GM19438 (cell line): Measurements from ENCODE around the gene GRIK3.
"Not testable (repeated sequence)": the region's sequence is repeated elsewhere in the genome, so short reads cannot be mapped to it uniquely, and the experiment has no call there.

ENCODE experiments used
- ATAC-seq: cut with Tn5 transposase; IDR thresholded peaks from one replicate; pipeline ENCODE4 v1.9.1; 2021; ENCODE audit warnings: low read depth; ENCODE audit not compliant: unreplicated experiment

The GRIK3 gene

DNA sequence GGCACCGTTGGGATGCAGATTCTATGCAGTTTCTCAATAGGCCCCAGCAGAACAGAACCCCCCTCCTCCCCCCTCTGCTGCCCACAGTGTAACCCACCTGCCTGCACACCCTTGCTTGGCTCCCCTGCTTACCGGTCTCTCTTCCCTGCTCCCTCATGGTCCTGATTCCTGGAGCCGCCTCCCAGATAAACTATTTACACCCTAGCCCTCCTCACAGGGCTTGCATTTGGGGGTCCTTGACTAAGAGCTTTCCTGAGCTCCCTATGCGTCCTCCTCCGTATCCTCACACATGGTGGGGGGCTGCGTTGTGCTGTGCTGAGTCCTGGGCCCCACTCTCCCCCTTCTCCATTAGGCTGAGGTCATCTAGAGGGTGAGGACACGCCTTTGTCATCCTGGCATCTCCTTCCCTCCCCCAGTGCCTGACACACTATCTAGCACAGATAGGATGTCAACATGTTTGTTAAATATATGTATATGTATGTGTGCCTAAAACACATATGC is 121.9 kb downstream of the GRIK3 start:
- no peak for ATAC-seq

DNA sequence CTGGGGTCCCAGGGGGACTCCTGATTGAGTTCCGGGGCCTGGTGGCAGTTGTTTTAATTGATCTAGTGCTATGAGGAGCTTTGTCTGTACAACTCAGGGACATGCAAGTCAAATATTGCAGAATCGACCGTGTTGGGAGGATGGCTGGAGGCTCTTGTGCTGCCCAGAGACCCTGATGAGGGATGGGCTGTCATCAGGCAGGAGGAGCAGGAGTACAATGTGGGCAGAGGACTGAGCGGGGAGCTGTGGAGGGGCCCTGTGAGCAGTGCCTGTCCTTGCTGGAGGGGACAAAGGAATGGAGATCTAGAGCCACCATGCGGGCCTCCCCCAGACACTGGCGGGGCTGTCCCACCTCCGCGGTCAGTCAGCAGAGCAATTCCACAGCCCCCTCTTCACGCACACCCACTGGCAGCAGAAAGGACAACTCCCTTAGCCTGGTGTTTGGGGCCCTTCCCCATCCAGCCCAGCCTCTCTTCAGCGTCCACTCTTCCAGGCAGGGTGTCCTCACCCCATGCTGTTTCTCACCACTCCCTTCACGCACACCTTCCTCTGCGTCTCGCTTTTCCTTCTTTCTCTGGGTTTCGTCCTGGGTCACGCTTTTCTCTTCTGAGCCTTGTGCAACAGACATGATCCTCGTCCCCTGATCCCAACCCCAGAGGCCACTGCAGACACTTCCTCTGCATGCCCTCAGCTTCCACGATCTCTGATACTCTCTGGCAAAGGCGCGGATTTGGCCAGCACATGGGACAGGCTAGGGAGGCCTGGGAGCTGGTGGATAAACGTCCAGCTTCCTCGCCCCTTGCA is 122.6 kb downstream of the GRIK3 start:
- no peak for ATAC-seq

DNA sequence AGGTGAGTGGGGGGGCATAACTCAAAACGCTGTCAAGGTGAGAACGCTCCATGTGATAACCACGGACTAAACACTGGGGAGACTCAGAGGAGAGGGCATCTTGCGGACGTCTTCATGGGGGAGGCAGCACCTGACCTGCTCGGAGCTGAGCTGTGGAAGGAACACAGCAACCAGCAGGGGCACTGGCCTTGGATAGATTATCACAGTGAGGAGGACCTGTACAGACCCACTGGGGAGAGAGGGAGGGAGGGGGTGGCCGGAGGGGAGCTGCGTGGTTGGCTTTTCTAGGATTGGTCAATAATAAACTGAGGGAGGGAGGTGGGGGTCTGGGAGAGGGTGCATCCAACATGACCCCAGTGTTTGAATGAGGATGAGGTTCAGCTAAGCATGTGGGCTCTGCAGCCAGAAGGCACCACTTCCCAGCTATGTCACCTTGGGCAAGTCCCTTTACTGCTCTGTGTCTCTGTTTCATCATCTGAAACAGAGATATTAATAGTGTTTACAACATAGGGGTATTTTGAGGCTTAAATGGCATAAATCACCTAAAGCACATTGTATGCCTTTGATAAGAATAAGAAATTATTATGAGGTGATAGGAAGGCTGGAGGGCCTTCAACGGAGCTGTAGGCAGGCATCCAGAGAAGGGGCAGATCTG is 123.3 kb downstream of the GRIK3 start:
- ATAC-seq = no peak

- ATAC-seq = no peak
Observed at GRCh38 chr1:36909946-36910725, 124.2 kb downstream of the GRIK3 start.

- not testable (repeated sequence) for ATAC-seq
Observed at GRCh38 chr1:36909359-36909758, 125.0 kb downstream of the GRIK3 start.

DNA sequence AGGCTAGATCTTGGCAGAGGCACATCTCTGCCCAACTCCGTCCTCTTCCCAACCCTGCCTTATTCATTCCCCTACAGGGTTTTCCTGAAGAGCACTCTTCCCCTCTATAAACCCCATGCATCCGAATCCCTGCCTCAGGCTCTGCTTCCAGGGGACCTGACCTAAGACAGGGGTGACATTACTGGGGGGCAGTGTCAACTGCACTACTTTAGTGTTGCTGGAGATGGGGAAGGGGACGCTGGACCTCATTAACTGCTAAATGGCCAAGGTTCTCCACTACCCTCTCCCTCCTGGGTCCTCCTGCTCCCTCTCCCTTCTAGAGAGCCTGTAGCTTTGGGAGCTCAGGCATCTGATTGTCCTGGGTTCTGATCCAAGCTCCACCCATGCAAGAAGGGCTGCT is 126.2 kb downstream of the GRIK3 start:
- ATAC-seq = no peak

DNA sequence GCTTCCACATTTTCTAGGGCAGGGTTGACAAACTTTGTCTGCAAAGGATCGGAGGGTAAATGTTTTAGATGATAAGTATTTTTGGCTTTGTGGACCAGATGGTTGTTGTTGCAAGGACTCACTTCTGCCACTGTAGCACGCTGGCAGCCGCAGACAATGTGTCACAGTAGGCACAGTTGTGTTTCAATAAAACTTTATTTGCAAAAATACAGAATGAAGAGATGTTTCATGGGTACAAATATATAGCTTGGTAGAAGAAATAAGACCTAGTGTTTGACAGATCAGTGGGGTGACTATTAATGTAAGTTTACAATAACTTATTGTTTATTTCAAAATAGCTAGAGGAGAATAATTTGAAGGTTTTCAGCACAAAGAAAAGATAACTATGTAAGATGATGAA is 127.8 kb downstream of the GRIK3 start:
- ATAC-seq = no peak

DNA sequence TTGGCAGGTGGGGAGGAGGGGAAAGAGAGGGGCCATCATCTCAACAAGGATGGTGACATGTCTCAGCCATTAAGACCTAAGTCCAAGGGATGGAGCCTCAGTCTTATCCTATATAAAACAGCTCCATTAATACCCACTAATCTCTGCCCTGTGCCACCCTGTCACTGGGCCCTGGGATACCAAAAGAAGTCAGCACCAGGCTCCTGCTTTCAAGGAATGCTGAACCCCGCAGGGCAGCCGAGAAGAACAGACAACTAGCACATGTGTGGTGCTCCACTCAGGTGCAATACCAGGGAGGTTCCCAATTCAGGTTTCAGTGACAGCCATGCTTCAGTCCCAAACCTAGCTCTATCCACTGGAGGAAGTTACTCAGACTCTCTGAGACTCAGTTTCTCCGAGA is 128.4 kb downstream of the GRIK3 start:
- ATAC-seq = no peak

DNA sequence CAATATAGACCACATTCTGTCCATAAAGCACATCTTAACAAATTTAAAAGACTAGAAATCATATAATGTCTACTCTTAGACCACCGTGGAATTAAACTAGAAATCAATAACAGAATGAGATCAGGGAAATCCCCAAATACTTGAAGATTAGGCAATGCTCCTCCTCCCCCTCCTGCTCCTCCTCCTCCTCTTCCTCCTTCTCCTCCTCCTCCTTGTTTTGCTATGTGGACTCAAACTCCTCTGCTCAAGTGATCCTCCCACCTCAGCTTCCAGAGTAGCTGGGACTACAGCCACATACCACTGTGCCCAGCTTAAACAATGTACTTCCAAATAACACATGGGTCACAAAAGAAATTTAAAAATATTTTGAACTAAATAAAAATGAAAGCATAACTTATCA is 134.2 kb downstream of the GRIK3 start:
- ATAC-seq = no peak

DNA sequence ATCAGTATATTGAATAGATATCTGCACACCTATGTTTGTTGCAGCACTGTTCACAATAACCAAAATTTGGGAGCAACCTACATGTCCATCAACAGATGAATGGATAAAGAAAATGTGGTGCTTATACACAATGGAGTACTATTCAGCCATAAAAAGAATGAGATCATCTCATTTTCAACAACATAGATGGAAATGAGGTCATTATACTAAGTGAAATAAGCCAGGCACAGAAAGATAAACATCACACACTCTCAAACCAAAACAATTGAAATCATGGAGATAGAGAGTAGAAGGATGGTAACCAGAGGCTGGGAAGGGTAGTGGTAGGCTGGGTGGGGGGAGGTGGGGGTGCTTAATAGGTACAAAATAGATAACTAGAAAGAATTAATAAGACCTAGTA is 136.5 kb downstream of the GRIK3 start:
- ATAC-seq = not testable (repeated sequence)

GRCh38 chr1:36894824-36895223 is 139.5 kb downstream of the GRIK3 start:
- no peak for ATAC-seq

- ATAC-seq = no peak
Observed at GRCh38 chr1:36890776-36891175, 143.5 kb downstream of the GRIK3 start.

DNA sequence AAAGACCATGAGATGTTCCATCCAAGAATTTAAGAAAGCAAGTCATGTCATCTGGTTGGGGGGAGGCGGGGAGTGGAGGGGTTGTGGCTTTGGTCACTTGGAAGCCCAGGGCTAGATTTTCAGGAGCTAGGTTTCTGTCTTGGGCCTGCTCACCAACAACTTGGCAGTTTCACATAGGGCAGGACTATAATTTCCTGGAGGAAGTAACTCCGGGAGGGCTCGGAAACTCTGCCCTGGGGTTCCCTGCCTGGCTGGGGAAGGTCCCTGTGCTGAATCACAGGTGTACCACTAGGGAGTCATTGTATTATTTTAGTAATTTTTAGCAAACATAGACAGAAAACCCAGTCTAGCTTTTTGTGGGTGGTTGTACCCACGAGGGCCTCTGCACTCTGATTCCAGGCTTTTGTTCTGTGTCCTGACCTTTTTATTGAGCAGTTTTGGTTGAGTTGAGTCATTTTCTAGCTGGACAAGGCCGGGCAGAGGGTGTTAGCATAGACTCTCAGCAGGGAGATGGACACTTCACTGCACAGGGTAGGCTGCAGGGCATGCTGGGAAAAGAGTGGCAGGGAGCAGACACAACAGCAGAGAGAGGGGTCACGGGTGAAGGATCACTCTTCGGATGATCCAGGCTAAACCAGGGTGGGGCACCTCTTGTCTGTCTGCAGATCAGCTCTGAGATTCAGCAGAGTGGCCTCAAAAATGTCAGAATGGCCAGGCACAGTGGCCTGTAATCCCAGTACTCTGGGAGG is 144.7 kb downstream of the GRIK3 start:
- ATAC-seq = no peak

DNA sequence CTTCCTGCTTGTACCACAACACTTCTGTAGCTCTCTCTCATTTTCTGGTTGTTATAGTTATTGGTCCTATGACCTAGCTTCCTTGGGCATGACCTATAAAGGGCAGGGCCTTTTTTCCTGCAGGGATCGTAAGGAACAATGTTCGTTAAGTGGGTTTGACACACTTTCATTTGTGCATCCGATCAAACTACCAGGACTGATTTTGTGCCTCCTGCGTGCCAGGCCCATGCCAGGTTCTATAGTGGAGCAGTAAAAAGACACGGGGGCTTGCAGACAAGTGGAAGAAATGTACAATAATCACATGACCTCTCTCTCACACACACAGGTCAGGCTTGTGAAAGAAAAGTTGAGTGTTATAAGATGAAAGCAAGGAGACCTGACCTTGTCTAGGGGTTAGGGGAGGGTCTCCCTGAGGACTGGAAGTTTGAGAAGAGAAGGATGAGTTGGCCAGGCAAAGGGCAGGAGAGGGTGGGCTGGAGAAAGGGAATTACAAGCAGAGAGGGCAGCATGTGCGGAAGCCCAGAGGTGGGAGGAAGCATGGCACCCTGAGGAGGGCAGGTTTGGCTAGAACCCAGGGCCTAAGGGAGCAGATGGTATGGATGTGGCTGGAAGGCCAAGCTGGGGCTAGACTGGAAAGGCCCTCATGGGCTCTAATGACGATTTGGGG is 145.4 kb downstream of the GRIK3 start:
- ATAC-seq = no peak

GRCh38 chr1:36885540-36886357 is 148.6 kb downstream of the GRIK3 start:
- no peak for ATAC-seq

DNA sequence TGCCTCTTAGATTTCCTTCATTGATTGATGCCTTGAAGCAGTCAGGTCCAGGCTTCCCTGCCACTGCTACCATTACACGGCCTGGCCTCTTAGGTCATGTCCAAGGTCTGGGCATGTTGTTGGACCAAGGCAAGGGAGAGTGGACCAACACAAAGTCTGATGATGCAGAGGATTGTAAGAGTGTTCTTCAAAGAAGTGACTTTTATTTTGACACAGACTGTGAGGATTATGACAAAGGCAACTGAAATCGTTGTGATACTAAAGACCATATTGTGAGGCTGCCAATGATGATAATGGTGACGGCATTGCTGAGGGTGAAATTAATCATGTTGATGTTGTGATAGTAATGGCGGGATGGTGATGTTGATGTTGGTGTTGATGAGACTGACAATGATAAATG is 149.5 kb downstream of the GRIK3 start:
- no peak for ATAC-seq

GRCh38 chr1:36884029-36884701 is 150.2 kb downstream of the GRIK3 start:
- ATAC-seq = no peak

DNA sequence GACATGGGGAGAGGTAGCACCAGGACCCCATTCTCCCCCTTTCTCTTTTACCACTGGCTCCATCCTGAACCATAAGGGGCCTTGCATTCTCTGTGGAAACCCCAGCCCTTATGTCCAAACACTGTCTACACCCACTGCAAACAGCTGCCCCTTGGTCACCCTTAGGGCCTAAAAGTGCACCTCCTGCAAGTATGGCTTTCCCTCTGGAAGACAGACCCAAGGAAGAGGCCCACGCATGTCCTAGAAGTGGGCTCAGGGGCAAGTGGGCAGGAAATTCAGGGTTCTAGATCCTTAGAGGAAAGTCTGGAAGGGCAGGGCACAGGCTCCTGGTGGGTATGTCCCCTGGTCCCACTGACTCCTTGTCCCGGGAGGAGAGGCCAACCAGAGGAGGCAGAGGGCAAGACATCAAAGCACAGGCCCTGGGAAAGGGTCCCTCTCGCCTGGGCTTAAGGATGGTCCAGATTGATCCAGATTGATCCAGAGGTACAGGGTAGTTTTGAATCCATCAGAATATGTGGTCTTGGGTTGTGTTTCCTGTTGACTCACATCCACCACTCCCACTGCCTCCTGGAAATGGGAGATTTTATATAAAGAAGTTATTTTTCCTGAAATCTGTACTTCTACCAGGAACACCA is 150.9 kb downstream of the GRIK3 start:
- no peak for ATAC-seq
